ENCODE measurements around the gene LRRC14B. TPM values are rescaled to one million over a fixed set of nuclear protein-coding genes. Genes with fewer than 3 reads are reported as not detected.
A peak's percentile ranks its signal among the peaks of the same experiment; 100 is the strongest.

Gene LRRC14B
- total RNA-seq (2014; rRNA removed) = 0.06 TPM in 1 of 2 replicates, not detected in the other
- not detected for polyA plus RNA-seq (2012)

DNA sequence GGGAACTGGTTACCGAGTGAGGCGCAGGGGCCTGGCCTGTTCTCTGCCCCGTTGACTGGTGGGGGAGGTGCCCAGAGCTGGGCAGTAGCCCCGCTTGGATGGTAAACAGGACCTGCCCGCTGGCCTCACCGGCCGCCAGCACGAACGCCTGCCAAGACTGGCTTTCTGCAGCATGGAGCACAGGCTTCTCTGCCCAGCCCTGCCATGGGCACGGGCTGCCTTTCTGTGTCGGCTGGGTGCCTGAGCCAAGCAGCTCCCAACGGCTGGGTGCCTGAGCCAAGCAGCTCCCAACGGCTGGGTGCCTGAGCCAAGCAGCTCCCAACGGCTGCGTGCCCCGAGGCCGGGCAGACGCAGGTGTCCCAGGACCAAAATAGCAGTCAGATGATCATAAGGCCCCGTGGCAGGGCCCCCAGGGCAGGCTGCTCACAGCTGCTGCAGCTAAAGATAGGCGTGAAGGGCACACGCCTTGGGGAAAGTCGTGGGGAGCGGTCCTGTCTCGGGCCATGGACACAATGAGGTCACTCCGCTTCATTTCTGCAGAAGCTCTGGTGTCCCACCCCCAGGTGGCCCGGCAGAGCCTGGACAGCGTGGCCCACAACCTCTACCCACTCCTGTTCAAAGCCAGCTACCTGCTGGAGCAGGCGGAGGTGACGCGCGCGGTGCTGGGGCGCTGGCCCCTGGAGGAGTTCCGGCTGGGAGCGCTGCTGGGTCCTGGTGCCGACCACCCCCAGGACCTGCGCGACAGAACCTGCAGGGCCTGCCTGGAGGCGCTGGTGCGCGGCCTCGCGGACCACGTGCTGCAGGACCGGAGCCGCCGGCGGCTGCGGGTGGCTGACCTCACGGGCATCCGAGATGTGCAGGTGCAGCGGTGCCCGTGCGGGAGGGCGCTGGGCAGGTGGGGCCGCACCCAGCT is at the start of gene LRRC14B:
LRRC14B (plus strand) TSS at position 460 of the 913 bp plus-strand sequence; CDS start at position 504, 44 bp downstream.
- DNase-seq (ENCODE audit: low read depth) = peak; percentile 18

DNA sequence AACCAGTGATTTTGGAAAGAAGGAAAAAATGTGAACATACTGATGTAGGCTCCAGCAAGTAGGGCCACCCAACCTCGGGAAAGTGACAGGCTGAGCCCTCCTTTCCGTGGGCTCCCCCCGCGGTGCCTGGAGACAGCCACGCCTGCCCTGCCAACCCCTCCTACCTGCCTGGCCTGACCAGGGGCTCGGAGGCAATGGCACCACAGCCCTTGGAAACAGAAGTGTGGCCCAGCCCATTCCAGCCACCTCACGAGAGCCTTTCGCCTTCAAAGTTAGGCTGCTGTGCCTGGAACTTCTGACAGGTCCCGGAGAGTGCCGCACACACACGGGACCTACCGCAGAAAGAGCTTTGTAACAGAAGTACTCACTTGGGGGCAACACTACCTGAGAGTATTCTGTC is 49.5 kb upstream of the LRRC14B start:
- no peak for DNase-seq (ENCODE audit: low read depth)

DNA sequence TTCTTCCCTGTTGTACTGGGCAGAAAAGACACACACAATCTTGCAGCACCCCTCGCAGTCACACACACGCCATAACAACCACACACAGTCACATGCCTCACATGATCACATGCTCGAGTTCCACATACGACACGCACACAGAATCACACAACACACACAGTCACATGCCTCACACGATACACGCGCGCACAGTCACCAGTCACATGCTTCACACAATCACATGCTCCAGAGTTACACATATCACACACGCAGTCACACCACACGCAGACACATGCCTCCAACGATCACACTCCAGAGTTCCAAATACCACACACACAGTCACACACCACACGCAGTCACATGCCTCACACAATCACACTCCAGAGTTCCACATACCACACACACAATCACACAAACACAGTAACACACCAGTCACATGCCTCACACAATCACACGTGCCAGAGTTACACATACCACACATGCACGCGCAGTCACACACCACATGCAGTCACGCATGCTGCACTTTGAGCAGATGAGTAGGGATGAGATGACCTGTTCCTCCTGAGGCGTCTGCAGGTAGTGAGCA is 49.0 kb upstream of the LRRC14B start:
- no peak for DNase-seq (ENCODE audit: low read depth)

DNA sequence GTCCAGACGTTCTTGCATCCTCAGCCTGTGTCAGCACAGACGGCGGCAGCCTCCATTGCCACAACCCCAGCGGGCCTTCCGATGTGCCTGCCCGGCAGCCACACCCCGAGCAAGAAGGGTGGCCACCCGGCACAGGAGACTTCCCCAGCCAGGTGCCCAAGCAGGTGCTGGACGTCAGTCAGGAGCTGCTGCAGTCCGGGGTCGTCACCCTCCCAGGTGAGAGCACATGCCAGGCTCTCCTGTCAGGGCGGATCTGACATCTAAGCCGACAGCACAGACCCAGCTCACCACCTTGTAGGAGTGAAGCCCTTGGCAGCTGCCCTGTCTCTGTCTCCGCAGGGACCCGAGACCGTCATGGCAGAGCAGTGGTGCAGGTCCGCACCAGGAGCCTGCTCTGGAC is 48.3 kb upstream of the LRRC14B start:
- DNase-seq (ENCODE audit: low read depth) = no peak

DNA sequence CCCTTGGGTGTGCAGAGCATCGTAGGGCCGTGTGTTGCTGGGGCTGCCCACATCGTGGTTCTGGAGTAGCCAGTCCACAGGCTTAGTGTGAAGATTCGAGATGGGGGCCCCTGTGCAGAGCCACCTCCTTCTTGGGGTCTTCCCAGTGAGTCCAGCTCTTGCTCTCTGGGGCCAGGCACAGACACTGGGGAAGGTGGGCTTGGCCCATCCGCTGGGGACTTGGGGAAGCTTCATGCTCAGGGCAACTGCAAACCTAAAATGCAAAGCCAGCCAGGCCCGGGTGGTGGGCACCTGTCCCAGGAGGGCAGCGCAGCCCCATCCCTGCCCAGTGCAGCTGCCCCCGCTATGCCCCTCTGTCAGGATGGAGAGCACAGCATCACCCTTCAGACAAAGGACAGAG is 46.4 kb upstream of the LRRC14B start:
- DNase-seq (ENCODE audit: low read depth) = no peak

DNA sequence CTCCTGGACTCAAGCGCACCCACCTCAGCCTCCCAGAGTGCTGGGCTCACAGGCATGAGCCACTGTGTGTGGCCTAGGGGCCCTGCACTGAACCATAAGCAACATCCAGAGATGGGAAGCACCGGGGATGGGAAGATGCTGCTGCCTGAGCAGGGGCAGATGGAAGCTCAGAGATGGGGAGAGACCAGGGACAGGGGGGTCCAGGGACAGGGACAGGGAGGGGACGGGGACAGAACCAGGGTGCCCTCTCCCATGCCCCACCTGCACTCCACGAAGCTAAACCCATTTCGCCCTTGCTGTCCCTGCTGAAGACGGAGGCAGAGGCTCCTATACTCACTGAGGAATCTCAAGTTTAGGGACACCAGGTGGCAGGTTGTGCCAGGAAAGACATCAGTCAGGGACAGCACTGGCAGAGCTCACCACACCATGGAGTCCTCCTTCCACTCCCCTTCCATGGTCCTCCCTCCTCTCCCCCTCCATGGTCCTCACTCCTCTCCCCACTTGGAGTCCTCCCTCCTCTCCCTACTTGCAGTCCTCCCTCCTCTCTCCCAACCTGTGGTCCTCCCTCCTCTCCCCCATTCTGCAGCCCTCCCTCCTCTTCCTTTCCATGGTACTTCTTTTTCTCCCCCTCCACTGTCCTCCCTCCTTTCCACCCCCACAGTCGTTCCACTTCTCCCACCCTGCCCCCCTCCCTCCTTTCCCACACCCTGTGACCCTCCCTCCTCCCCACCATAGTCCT is 45.5 kb upstream of the LRRC14B start:
- DNase-seq (ENCODE audit: low read depth) = no peak

DNA sequence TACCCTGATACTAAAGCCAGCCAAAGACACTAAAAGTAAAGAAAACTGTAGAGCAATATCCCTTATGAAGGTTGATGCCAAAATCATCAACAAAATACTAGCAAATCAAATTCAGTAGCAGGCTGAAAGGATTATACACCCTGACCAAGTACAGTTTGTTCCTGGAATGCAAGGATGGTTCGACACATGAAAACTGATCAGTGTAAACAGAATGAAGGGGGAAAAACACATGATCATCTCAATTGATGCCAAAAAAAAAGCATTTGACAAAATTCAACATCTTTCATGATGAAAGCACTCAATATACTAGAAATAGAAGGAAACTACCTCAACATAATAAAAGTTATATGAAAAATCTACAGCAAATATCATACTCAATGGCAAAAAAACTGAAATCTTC is 43.5 kb upstream of the LRRC14B start:
- no peak for DNase-seq (ENCODE audit: low read depth)

DNA sequence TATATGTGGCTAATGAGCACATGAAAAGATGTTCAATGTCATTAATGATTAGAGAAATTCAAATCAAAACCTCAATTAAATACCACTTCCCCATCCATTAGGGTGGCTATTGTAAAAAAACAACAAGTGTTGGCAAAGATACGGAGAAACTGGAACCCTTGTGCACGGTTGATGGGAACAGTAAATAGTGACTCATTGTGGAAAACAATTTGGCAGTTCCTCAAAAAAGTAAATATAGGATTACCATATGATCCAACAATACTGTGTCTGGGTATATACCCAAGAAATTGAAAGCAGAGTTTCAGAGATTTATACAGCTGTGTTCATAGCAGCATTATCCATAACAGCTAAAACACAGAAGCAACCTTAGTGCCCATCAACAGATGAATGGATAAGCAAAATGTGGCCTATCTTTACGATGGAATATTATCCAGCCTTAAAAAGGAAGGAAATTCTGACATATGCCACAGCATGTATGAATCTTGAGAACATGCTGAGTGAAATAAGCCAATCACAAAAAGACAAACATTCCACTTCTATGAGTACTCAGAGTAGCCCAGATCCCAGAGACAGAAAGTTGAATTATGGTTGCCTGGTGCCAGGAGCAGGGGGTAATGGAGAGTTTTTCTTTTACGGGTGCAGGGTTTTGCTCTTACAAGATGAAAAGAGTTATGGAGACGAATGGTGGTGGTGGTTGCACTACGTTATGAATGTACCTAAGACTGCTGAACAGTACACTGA is 41.4 kb upstream of the LRRC14B start:
- peak; percentile 55 for DNase-seq (ENCODE audit: low read depth)

DNA sequence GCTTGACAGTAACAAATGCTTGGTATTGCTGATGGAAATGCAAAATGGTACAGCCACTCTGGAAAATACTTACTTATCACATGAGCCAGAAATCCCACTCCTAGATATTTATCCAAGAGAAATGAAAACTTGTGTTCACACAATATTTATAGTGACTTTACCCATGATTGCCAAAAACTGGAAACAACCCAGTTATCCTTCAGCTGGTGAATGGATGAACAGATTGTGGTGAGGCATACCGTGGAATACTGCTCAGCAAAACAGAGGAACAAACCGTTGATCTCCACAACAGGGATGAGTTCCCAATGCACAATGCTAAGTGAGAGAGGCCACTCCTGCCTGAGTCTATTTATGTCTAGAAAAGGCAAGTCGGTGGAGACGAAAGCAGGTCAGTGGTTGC is 40.5 kb upstream of the LRRC14B start:
- DNase-seq (ENCODE audit: low read depth) = no peak

DNA sequence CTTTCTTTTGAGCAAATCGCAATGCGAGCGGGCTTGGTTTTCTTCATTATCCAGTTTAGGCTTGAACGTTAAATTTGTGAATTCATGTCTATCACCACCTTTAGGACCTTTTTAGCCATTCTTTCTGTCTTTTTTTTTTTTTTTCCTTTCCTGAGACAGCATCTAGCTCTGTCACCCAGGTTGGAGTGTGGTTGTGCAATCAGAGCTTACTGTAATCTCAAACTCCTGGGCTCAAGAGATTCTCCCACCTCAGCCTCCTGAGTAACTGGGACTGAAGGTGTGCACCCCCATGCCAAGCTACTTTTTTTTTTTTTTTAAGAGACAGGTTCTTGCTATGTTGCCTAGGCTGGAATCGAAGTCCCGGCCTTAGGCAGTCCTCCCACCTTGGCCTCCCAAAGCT is 39.2 kb upstream of the LRRC14B start:
- DNase-seq (ENCODE audit: low read depth) = no peak

DNA sequence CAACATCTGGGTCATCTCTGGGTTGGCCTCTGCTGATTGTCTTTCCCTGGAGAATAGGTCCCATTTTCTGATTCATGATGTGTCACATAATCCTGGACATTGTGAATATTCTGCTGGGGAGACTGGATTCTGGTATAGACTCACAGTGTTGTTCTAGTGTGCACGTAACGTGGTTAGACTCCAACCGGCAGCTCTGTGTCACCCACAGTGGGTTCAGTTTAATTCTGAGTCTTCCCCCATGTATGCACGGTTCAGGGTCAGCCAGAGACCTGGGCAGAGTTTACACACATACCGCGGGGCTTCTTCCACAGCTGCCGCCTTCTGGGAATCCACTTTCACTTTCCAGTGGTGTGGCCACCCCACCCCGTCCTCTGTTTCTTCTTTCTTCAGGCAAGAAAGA is 38.0 kb upstream of the LRRC14B start:
- DNase-seq (ENCODE audit: low read depth) = peak; percentile 65

DNA sequence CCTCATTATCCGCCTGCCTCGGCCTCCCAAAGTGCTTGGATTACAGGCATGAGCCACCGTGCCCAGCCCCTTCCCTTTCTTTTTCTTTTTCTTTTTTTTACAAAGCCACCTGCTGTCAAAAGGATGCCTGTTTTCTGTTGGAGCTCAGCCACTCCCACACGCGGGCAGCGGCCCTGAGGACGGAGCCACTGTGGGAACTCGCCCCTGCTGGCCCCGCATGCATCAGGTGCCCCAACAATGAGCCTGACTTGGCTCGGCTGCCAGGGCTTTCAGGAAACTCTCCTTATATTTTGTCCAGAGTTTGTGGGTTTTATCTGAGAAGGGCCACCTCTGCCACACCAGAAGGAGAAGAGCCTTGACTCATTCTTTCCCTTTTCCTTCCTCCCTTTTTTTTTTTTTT is 37.1 kb upstream of the LRRC14B start:
- DNase-seq (ENCODE audit: low read depth) = no peak

DNA sequence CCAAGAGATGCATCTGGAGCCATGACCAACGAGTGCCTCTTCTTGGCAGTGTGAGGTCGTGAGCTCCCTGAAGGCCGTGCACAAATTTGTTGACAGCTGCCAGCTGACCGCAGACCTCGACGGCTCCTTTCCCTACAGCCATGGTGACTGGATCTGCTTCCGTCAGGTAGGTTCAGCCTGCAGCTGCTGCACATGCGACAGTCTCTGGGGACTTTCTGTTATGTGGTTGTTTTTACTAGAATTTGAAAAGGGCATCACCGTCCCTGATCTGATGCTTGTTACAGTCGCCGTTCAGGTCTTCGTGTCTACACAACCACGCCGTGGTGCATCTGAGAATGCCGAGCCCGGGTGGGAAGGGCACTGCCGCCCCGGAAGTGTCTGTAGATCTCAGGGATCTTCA is 36.5 kb upstream of the LRRC14B start:
- peak; percentile 72 for DNase-seq (ENCODE audit: low read depth)

DNA sequence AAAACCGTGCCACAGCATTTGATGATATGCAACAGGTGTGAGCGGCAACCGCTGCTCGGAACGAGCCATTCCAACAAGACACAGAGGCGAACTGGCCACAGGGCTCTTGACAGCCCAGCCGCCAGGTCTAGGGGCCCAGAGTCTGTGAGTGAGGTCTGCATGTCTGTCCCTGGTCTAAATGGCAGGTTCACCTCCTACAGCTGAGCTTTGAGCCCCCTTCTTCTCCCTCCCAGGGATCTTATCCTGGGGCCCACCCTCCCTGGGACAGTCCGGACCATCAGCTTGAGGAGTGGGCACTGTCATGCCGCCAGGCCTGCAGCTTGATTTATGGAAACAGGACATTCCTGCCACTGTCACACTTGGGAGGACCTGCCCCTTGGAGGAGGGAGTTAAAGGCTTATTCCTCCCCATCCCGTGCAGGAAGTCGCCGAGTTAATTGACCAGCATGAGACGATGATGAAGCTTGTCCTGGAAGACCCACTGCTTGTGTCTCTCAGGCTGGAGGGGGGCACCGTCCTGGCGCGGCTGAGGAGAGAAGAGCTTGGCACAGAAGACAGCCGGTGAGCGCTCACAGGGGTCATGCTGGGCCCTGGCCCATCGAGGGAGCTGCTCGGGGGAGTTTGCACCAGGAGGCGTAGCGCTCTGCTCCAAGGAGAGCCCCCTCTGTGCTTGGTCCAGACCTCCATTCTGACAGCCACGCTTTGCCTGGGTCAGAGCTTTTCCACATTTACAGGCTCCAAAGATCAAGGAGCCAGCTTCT is 35.5 kb upstream of the LRRC14B start:
- no peak for DNase-seq (ENCODE audit: low read depth)

DNA sequence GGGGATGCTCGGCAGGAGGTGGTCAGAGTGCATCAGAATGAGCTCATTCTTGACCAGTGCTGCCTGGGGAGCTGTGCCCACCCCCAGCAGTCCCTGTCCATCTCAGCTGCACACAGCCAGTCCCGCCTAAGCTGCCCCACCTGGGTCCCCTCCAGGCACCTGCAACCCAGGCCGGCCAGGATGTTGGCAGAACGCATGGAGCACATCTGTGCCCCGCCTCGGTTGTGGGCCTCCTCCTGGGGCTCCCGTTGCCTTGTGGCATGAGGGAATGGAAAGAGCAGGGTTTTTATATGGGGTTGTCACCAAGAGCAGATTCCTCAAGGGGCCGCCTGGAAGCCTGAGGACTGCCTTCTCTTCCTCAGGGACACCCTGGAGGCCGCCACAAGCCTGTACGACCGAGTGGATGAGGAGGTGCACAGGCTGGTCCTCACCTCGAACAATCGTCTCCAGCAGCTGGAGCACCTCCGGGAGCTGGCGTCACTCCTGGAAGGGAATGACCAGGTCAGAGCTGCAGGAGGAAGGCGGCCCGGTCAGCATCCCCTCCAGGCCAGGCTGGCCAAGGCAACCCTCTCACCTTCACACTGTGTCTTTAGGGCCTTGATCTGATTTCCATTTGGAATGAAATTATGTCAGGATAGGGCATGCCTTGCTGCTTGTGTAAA is 34.8 kb upstream of the LRRC14B start:
- no peak for DNase-seq (ENCODE audit: low read depth)

DNA sequence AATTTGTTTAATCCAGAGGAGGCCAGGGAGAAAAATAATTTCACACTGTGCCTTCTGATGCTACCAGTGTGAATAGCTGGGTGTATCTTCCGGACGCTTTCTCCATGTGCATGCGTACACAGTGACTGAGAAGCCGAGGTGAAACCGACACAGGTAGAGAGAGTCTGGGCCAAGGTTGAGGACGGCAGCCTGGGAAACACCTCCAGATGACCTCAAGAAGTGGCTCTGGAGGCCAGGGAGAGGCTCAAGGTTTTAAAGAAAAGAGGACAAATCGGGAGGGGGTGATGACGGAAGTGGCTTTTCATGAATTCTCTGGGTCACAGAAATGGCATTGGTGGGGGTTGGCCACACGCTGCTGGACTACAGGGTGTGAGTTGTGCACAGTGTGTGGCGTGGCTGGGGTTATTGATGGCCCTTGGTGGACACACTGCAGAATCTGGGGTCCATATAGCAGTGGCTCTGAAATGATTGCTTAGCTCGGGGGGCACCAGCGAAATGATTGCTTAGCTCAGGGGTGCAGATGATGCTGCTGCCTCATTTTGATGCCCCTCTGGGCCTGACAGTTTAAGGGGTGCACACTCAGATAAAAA is 34.1 kb upstream of the LRRC14B start:
- no peak for DNase-seq (ENCODE audit: low read depth)

DNA sequence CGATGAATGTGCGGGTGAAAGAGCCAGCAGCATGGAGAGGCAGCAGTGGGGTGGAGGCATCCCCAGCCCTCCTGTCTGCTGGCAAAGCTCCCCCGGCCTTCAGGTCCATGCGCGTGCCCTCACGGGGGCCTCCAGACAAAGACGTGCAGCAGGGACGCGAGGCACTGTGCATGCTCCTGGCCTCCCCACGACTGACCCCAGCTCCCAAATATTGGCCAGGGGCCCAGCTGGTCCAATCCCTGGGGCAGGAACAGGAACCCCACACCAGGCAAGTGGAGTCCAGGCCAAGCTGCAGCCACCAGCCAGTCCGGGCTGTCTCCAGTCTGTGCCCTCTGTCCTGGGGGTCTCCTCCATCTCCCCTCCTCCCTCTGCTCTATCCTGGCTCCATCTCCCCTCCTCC is 33.5 kb upstream of the LRRC14B start:
- DNase-seq (ENCODE audit: low read depth) = no peak

DNA sequence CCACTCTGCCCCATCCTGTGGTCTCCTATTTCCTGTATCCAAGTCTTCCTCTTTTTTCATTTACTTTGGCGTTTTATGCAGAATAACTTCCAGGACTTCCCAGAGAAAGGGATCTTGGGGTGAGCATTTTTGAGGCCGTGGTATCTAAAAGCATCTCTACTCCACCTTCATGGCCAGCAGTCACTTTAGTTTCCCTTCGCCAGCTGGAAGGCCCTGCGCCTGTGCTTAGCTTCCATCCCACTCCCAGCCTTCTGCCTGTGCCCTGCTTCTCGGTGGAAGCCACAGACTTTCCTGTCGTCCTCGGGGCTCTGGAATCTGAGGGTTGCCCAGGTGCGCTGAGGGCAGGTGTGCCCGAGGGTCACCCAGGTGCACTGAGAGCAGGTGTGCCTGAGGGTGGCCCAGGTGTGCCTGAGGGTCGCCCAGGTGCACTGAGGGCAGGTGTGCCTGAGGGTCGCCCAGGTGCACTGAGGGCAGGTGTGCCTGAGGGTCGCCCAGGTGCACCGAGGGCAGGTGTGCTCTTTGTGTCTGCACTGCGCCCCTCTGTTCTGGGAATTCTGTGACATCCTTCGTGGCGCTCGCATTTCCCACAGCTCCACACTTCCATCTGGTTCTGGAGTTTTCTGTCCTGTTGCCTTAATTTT is 32.4 kb upstream of the LRRC14B start:
- DNase-seq (ENCODE audit: low read depth) = no peak

DNA sequence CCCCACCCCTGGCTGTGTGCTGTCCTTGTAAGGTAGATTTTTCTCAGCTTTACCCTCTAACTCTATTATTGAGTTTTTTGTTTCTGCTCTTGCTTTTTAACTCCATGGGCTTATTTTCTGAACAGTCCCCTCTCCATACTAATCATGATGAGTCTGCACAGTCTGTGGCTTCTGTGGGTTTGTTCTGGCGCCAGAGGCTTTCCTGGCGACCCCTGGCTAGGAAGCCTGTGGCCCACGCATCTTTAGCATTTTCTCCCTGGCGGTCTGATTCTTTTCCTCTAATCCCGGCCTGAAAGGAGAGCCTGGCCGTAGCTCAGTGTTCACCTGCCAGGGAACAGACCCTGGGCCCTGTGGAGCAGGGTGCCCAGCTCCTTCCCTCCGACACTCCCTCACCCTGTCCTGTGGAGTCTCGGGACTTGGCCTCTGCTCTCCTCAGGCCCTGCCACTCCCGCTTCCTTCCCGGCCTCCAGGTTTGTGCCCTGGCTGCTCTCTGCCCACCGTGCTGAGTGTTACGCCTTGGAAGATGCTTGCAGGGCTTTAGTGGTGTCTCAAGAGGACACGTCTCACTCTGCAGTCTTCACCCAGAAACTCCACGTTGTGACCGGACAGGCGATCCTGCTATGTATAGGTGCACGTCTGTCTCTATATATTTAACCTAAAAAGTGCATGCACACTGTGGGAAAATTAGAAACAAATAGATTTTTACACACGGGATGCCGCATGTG is 31.7 kb upstream of the LRRC14B start:
- DNase-seq (ENCODE audit: low read depth) = peak; percentile 70
